ENCODE results near the gene ZBTB7C.

The ZBTB7C gene

GRCh38 chr18:48099481-48100164 is 309.6 kb downstream of the ZBTB7C start:
- no peak for TF ChIP-seq CTCF (conservative IDR thresholded peaks at IDR 0.05; ENCODE audit: low read depth, low read length)
- DNase-seq (ENCODE audit: low read depth), result no peak
- no peak overlapping the region for H3K4me3 ChIP-seq (ENCODE audit: low read length)

GRCh38 chr18:48098538-48098937 is 310.6 kb downstream of the ZBTB7C start:
- no peak for DNase-seq (ENCODE audit: low read depth)
- TF ChIP-seq CTCF (conservative IDR thresholded peaks at IDR 0.05; ENCODE audit: low read depth, low read length), result no peak
- H3K4me3 ChIP-seq (ENCODE audit: low read length), result no peak overlapping the region

- no peak overlapping the region for H3K4me3 ChIP-seq (ENCODE audit: low read length)
- TF ChIP-seq CTCF (conservative IDR thresholded peaks at IDR 0.05; ENCODE audit: low read depth, low read length), result no peak
- DNase-seq (ENCODE audit: low read depth), result no peak
Observed at GRCh38 chr18:48098007-48098406, 311.2 kb downstream of the ZBTB7C start.

GRCh38 chr18:48095726-48096125 is 313.5 kb downstream of the ZBTB7C start:
- no peak overlapping the region for H3K4me3 ChIP-seq (ENCODE audit: low read length)
- no peak for TF ChIP-seq CTCF (conservative IDR thresholded peaks at IDR 0.05; ENCODE audit: low read depth, low read length)
- DNase-seq (ENCODE audit: low read depth), result no peak

- no peak for DNase-seq (ENCODE audit: low read depth)
- TF ChIP-seq CTCF (conservative IDR thresholded peaks at IDR 0.05; ENCODE audit: low read depth, low read length), result no peak
- no peak overlapping the region for H3K4me3 ChIP-seq (ENCODE audit: low read length)
Observed at GRCh38 chr18:48093104-48093503, 316.1 kb downstream of the ZBTB7C start.

- no peak overlapping the region for H3K4me3 ChIP-seq (ENCODE audit: low read length)
- no peak for TF ChIP-seq CTCF (conservative IDR thresholded peaks at IDR 0.05; ENCODE audit: low read depth, low read length)
- DNase-seq (ENCODE audit: low read depth), result no peak
Observed at GRCh38 chr18:48091869-48092497, 317.2 kb downstream of the ZBTB7C start.

GRCh38 chr18:48090702-48091101 is 318.5 kb downstream of the ZBTB7C start:
- no peak overlapping the region for H3K4me3 ChIP-seq (ENCODE audit: low read length)
- DNase-seq (ENCODE audit: low read depth), result no peak
- no peak for TF ChIP-seq CTCF (conservative IDR thresholded peaks at IDR 0.05; ENCODE audit: low read depth, low read length)
